Measurements from ENCODE around the gene RXFP1.

The RXFP1 gene

GRCh38 chr4:158676076-158676475 lies 154.4 kb downstream of the RXFP1 start:
- no peak for DNase-seq

- DNase-seq: no peak
Measured at GRCh38 chr4:158678767-158679166, 157.1 kb downstream of the RXFP1 start.

GRCh38 chr4:158681629-158682028 lies 159.9 kb downstream of the RXFP1 start:
- DNase-seq: no peak

GRCh38 chr4:158682066-158682465 lies 160.4 kb downstream of the RXFP1 start:
- DNase-seq: no peak

- no peak for DNase-seq
Measured at GRCh38 chr4:158688813-158689212, 167.1 kb downstream of the RXFP1 start.
